Ecto neural progenitor cell (in vitro differentiated cells): ENCODE results near the gene TM7SF2.

ENCODE experiments used
- DNase-seq: peaks from one replicate; pipeline ENCODE4 v3.0.0-alpha.2; 2018; ENCODE audit warnings: low spot score

Gene TM7SF2

GRCh38 chr11:65157336-65157735, 45.7 kb downstream of the TM7SF2 start:
- no peak for DNase-seq

DNA sequence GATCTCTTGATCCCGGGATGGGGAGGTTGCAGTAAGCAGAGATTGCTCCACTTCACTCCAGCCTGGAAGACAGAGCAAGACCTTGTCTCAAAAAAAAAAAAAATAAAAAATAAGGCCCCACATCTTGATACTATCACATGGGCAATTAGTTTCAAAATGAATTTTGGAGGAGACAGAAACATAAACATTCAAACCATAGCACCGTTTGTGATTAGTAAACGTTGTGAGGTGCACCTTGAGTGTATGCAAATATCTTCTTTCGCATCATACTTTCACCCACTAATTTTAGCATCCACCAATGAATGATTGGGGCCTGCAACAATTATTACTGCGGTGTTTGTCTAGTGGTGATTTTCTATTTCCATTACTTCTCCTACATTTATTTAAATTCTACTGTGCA, 47.3 kb downstream of the TM7SF2 start:
- DNase-seq, result no peak

- DNase-seq, result no peak
Observed at GRCh38 chr11:65160643-65161042, 49.0 kb downstream of the TM7SF2 start.

GRCh38 chr11:65163684-65164083, 52.0 kb downstream of the TM7SF2 start:
- no peak for DNase-seq
